ENCODE measurements around the gene TRAF3IP1.

- no peak for TF ChIP-seq TAF1 (IDR thresholded peaks at IDR 0.05; ENCODE audit: borderline replicate concordance, insufficient read depth, low read length)
- no peak for TF ChIP-seq FOXP2 (optimal IDR thresholded peaks at IDR 0.05; ENCODE audit: borderline replicate concordance, extremely low read depth, extremely low read length, insufficient read depth)
- no peak for TF ChIP-seq REST (IDR thresholded peaks at IDR 0.05; ENCODE audit: insufficient read depth in 1 of 2, low read depth in 2 of 2, low read length in 2 of 2)
- TF ChIP-seq POLR2AphosphoS5 (IDR thresholded peaks at IDR 0.05; ENCODE audit: low read depth, low read length), result no peak
These were observed 49.7 kb upstream of the TRAF3IP1 start for GRCh38 chr2:238270606-238271005.

Measured in PFSK-1 (cell line).